HG03439 (cell line): ENCODE results near the gene DPYD.

Experiments used
- ATAC-seq: cut with Tn5 transposase; IDR thresholded peaks from one replicate; pipeline ENCODE4 v1.9.1; 2021; ENCODE audit warnings: mild to moderate bottlenecking, moderate library complexity; ENCODE audit not compliant: unreplicated experiment

DPYD gene

GRCh38 chr1:97461782-97462181 is 459.1 kb downstream of the DPYD start:
- peak; percentile 88 for ATAC-seq

- ATAC-seq, result no peak
These were observed 463.3 kb downstream of the DPYD start for GRCh38 chr1:97457446-97458089.

GRCh38 chr1:97451944-97452343 is 468.9 kb downstream of the DPYD start:
- no peak for ATAC-seq

DNA sequence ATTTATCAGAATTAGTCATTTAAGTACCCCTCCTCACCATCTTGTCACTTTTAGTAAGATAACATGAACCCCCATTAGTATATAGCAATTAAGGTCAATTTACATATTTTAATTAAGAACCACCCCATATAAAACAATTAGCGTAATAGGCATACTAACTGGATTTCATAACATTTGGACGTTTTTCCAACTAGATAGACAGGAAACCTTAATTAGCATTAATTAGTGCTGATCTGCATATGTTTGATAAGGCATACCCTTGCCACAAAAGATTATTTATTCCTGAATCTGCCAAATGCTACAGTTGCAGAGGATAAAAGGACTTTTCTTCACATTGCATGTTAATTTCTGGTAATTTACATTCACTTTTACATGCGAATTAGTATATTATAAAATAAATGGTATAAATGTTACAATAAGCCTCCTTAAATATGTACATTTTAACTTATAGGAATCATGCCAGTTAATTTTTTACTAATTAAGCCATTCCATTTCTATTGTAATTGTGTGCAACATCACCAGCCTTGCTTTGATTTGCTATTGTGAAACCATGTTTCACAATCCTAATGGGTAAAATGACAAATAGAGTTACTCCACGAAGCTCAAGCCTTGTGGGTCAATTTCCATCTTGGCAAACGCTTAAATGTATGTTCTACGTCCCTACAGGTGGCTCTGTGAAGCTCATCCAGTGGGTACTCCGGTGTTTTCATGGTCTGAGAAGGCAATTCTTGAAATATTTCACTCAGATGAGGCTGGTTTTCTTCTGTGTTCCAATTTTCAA is 469.6 kb downstream of the DPYD start:
- ATAC-seq, result no peak

GRCh38 chr1:97441966-97442365 is 478.9 kb downstream of the DPYD start:
- ATAC-seq, result no peak

DNA sequence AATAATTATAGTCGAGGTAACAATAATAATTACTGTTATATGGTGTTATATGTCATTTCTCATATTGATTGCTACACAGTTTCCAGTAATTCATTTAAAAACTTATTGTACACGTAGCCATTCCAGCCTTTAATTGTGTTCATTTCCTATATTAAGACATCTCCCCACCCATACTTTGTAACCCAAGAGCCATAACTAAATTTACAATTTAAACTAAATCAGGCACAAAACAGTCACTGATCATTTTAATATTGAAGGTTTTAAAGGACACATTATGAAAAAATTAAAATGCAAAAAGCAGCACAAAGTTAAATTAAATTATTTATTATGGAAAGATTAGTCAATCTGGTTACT is 487.0 kb downstream of the DPYD start:
- ATAC-seq, result no peak

DNA sequence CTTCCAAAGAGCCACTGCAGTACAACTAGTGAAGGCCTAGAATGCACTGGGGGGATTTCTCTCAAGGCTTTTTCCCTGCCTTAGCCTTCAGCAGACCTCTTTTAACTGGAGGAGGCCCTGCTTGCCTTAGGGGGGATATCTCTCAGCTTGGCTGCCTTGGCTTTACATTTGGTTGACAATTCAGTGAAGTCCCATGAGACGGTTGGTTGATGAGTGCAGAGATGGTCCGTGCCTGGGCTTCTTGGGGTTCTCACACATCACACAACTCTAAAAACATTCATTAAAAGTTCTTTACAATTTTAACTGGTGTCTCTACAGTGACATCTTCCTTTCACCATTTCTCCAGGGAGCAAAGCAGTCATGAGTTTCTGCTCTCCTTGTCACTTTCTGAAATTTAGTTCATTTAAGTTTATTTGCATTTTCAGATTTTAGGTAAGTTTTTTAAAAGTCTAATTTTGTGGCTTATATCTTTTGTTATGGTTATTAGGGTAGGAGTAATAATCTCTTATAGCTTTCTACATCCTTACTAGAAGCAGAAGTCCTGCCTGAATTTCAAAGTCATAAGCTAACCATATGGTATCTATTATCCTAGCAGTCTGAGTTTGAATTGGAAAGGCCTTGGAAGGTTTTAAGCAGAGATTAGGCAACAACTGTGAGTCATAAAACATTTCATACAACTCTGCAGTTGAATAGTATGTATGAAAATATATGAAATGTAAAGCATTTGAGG is 487.6 kb downstream of the DPYD start:
- no peak for ATAC-seq

GRCh38 chr1:97427371-97427770 is 493.5 kb downstream of the DPYD start:
- no peak for ATAC-seq

DNA sequence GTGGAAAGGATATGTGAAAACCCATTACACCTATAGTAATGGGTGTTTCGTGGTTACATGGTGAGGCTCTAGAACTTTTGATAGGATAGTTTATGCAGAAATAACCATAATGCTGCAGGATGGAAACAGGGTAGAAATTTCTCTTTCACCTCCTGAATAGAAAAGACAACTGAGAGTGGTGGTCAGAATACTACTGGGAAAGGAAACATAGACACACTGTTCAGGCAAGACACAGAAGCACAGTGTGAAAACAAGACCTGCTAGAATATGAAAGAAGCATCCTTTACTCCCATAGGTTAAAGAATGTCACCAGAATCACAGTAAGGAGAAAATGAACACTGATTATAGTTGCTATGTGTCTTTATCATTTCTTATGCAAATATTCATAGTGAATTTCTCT is 496.6 kb downstream of the DPYD start:
- no peak for ATAC-seq

- no peak for ATAC-seq
These were observed 497.4 kb downstream of the DPYD start for GRCh38 chr1:97423403-97423802.

GRCh38 chr1:97417661-97418060 is 503.2 kb downstream of the DPYD start:
- ATAC-seq, result no peak

GRCh38 chr1:97414682-97415312 is 506.0 kb downstream of the DPYD start:
- no peak for ATAC-seq

- ATAC-seq, result no peak
These were observed 508.1 kb downstream of the DPYD start for GRCh38 chr1:97412737-97413136.

- no peak for ATAC-seq
These were observed 508.7 kb downstream of the DPYD start for GRCh38 chr1:97412166-97412565.

DNA sequence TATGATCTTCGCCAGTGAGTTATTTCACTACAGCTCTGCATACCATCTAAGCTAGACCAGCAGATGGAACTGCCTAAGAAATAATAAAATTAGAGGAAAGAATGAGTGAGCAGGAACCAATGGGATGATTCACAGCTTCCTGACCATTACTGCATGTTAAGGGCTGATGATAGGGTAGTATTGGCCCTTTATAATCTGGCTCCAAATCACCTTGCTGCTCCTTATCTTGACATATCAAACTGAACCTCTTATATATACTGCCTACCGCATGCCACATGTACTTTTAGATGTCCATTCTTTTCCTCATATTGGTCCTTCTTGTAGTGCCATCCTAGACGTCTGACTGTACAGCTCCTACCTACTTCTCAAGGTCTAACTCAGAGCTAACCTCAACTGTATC is 524.4 kb downstream of the DPYD start:
- ATAC-seq, result no peak

- ATAC-seq, result no peak
These were observed 528.1 kb downstream of the DPYD start for GRCh38 chr1:97392701-97393100.

DNA sequence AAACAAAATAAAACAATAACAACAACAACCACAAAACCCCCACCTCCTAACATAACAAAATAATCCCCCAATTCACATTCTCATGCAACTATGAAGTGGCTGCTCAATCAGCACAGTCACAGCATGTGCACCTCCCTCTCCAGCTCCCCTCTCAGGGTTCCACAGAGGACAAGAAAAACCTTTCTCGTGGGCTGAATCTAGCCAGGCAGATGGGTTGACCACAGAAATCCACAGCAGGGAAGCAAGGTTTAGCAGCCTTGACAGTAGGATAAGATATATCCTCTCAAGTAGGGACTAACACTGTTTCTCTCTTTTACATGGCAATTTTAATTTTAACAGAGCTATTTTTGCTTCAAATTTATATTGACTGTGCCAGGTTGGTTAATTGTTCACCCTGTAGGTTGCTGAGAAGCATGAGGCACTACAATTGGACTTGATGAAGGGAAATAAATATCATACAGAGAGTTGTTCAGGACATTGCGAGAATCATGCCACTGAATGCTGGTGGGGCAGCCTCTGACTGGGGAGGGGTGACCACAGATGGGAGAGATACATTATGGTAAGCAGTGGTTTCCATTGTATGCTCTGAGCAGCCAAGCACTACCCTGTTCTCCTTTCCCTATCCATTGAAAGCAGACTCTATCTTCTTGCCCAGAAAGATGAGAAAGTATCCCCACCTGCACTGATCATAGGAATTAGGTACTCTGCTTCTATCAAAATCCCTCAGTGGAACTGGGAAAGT is 535.1 kb downstream of the DPYD start:
- no peak for ATAC-seq

GRCh38 chr1:97384294-97384968 is 536.4 kb downstream of the DPYD start:
- ATAC-seq, result no peak

DNA sequence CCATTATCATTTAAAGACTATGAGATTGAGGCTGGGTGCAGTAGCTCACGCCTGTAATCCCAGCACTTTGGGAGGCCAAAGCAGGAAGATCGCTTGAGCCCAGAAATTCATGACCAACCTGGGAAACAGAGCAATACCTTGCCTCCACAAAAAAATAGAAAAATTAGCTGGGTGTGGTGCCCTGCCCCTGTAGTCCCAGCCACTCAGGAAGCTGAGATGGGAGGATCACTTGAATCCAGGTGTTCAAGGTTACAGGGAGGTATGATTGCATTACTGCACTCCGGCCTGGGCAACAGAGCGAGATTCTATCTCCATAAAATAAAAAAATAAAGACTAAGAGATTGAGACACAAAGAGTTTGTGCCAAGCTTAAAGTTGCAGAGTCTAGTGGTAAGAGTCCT is 537.0 kb downstream of the DPYD start:
- ATAC-seq, result no peak

DNA sequence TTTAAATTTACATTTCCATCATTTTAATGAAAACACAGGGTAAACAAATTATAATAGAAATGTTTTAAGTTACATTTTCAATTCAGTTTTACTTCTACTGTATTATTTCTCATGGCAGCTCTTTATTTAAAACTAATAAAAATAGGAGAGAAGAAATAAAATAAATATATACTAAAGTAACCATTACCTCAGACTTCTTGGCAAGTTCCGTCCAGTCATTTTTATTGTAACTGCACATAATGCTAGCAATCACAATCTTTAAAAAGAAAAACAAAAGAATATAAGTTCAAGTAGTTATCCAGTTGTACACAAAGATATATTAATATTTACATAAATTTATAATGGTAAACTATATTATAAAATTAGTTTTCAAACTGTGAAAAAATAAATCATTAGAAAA is 538.6 kb downstream of the DPYD start:
- no peak for ATAC-seq
